Measurements from ENCODE around the gene LAMA1. TPM values are rescaled to one million over a fixed set of nuclear protein-coding genes. Genes with fewer than 3 reads are reported as not detected.
"Not testable (repeated sequence)": the region's sequence is repeated elsewhere in the genome, so short reads cannot be mapped to it uniquely, and the experiment has no call there.

LAMA1 gene
- not detected for total RNA-seq

- DNase-seq = peak; percentile 12
- H3K4me1 Mint-ChIP-seq = peaks cover 8% of the 10 kb centered on the region
- H3K36me3 Mint-ChIP-seq (ENCODE audit: low read depth) = no peaks in the 10 kb centered on the region
- H3K4me3 Mint-ChIP-seq = peak within 1 kb of the TSS; percentile 44
- ATAC-seq = no peak
- ChIA-PET CTCF (no interaction called here), POLR2A (no interaction called here)
- intact Hi-C loops (cut with DNase I, micrococcal nuclease) = loop anchor here in 1 of 2 experiments (5.0 kb wide), 1 partner anchor 1945 kb away; no protein-coding TSS in a partner anchor
- H3K27me3 Mint-ChIP-seq = peaks cover 31% of the 10 kb centered on the region
- no peak within 1 kb of the TSS for H3K27ac Mint-ChIP-seq
- H3K9me3 Mint-ChIP-seq (ENCODE audit: low read depth) = no peaks in the 10 kb centered on the region
Observed at GRCh38 chr18:7117390-7118355, at the start of gene LAMA1. TSS of gene LAMA1 (minus strand) at chr18:7117797. CDS start at chr18:7117720, 77 bp downstream.

- Mint-ChIP-seq H3K27me3 (no peaks in the 10 kb centered on the region), H3K27ac (no peak overlapping the region), H3K9me3 (ENCODE audit: low read depth) (no peaks in the 10 kb centered on the region), H3K36me3 (ENCODE audit: low read depth) (no peaks in the 10 kb centered on the region), H3K4me3 (no peak overlapping the region), H3K4me1 (no peaks in the 10 kb centered on the region)
- ChIA-PET POLR2A (no interaction called here), CTCF (no interaction called here)
- ATAC-seq (no peak), DNase-seq (no peak)
- intact Hi-C loops (cut with DNase I, micrococcal nuclease) = no loop called here
Observed at GRCh38 chr18:7165846-7166393, 48.3 kb upstream of the LAMA1 start.

GRCh38 chr18:7164323-7165004 is 46.9 kb upstream of the LAMA1 start:
- ATAC-seq (no peak), DNase-seq (peak; percentile 30)
- Mint-ChIP-seq H3K36me3 (ENCODE audit: low read depth) (no peaks in the 10 kb centered on the region), H3K4me1 (no peaks in the 10 kb centered on the region), H3K9me3 (ENCODE audit: low read depth) (no peaks in the 10 kb centered on the region), H3K27ac (no peak overlapping the region), H3K27me3 (no peaks in the 10 kb centered on the region), H3K4me3 (no peak overlapping the region)
- ChIA-PET CTCF (no interaction called here), POLR2A (no interaction called here)
- intact Hi-C loops (cut with DNase I, micrococcal nuclease) = no loop called here

GRCh38 chr18:7158216-7158615 is 40.6 kb upstream of the LAMA1 start:
- ChIA-PET CTCF (interaction anchor here (1.3 kb wide), 1 partner anchor 19 kb away, joined by 3 read pairs; no protein-coding TSS in a partner anchor), POLR2A (no interaction called here)
- no peak overlapping the region for H3K4me3 Mint-ChIP-seq
- peaks cover 4% of the 10 kb centered on the region for H3K4me1 Mint-ChIP-seq
- no peaks in the 10 kb centered on the region for H3K9me3 Mint-ChIP-seq (ENCODE audit: low read depth)
- DNase-seq = no peak
- H3K36me3 Mint-ChIP-seq (ENCODE audit: low read depth) = no peaks in the 10 kb centered on the region
- no peak for ATAC-seq
- H3K27me3 Mint-ChIP-seq = no peaks in the 10 kb centered on the region
- intact Hi-C loops (cut with DNase I, micrococcal nuclease) = no loop called here
- no peak overlapping the region for H3K27ac Mint-ChIP-seq

GRCh38 chr18:7157760-7158159 is 40.2 kb upstream of the LAMA1 start:
- H3K27me3 Mint-ChIP-seq = no peaks in the 10 kb centered on the region
- H3K4me1 Mint-ChIP-seq = peaks cover 4% of the 10 kb centered on the region
- intact Hi-C loops (cut with DNase I, micrococcal nuclease) = no loop called here
- no peaks in the 10 kb centered on the region for H3K36me3 Mint-ChIP-seq (ENCODE audit: low read depth)
- H3K27ac Mint-ChIP-seq = no peak overlapping the region
- ChIA-PET CTCF (no interaction called here), POLR2A (no interaction called here)
- ATAC-seq (no peak), DNase-seq (peak; percentile 13)
- H3K4me3 Mint-ChIP-seq = no peak overlapping the region
- no peaks in the 10 kb centered on the region for H3K9me3 Mint-ChIP-seq (ENCODE audit: low read depth)

- ChIA-PET CTCF (no interaction called here), POLR2A (no interaction called here)
- peaks cover 4% of the 10 kb centered on the region for H3K4me1 Mint-ChIP-seq
- H3K9me3 Mint-ChIP-seq (ENCODE audit: low read depth) = no peaks in the 10 kb centered on the region
- no peak for ATAC-seq
- H3K27me3 Mint-ChIP-seq = no peaks in the 10 kb centered on the region
- H3K27ac Mint-ChIP-seq = no peak overlapping the region
- intact Hi-C loops (cut with DNase I, micrococcal nuclease) = no loop called here
- no peak overlapping the region for H3K4me3 Mint-ChIP-seq
- no peak for DNase-seq
- no peaks in the 10 kb centered on the region for H3K36me3 Mint-ChIP-seq (ENCODE audit: low read depth)
Observed at GRCh38 chr18:7155887-7156286, 38.3 kb upstream of the LAMA1 start.

- ATAC-seq (no peak), DNase-seq (no peak)
- Mint-ChIP-seq H3K9me3 (ENCODE audit: low read depth) (no peaks in the 10 kb centered on the region), H3K4me1 (peaks cover 4% of the 10 kb centered on the region), H3K27me3 (no peaks in the 10 kb centered on the region), H3K4me3 (no peak overlapping the region), H3K36me3 (ENCODE audit: low read depth) (no peaks in the 10 kb centered on the region), H3K27ac (no peak overlapping the region)
- intact Hi-C loops (cut with DNase I, micrococcal nuclease) = no loop called here
- ChIA-PET POLR2A (no interaction called here), CTCF (no interaction called here)
Observed at GRCh38 chr18:7155092-7155491, 37.5 kb upstream of the LAMA1 start.

GRCh38 chr18:7152440-7152839 is 34.8 kb upstream of the LAMA1 start:
- Mint-ChIP-seq H3K36me3 (ENCODE audit: low read depth) (no peaks in the 10 kb centered on the region), H3K4me3 (no peak overlapping the region), H3K9me3 (ENCODE audit: low read depth) (no peaks in the 10 kb centered on the region), H3K27me3 (no peaks in the 10 kb centered on the region), H3K27ac (no peak overlapping the region), H3K4me1 (no peaks in the 10 kb centered on the region)
- ATAC-seq (no peak), DNase-seq (no peak)
- CTCF ChIA-PET = no interaction called here
- intact Hi-C loops (cut with DNase I, micrococcal nuclease) = no loop called here
- POLR2A ChIA-PET = no interaction called here

- H3K36me3 Mint-ChIP-seq (ENCODE audit: low read depth) = no peaks in the 10 kb centered on the region
- H3K27me3 Mint-ChIP-seq = no peaks in the 10 kb centered on the region
- peaks cover 3% of the 10 kb centered on the region for H3K9me3 Mint-ChIP-seq (ENCODE audit: low read depth)
- no peak overlapping the region for H3K4me3 Mint-ChIP-seq
- no peak overlapping the region for H3K27ac Mint-ChIP-seq
- no peaks in the 10 kb centered on the region for H3K4me1 Mint-ChIP-seq
- DNase-seq (no peak), ATAC-seq (no peak)
- POLR2A ChIA-PET = no interaction called here
- intact Hi-C loops (cut with DNase I, micrococcal nuclease) = no loop called here
- CTCF ChIA-PET = no interaction called here
Observed at GRCh38 chr18:7147399-7147798, 29.8 kb upstream of the LAMA1 start.

GRCh38 chr18:7146067-7146466 is 28.5 kb upstream of the LAMA1 start:
- POLR2A ChIA-PET = no interaction called here
- ATAC-seq (no peak), DNase-seq (no peak)
- H3K9me3 Mint-ChIP-seq (ENCODE audit: low read depth) = peaks cover 4% of the 10 kb centered on the region
- no peaks in the 10 kb centered on the region for H3K36me3 Mint-ChIP-seq (ENCODE audit: low read depth)
- H3K27me3 Mint-ChIP-seq = no peaks in the 10 kb centered on the region
- CTCF ChIA-PET = interaction anchor here (1.0 kb wide), 1 partner anchor 31 kb away, joined by 3 read pairs; no protein-coding TSS in a partner anchor
- H3K4me3 Mint-ChIP-seq = no peak overlapping the region
- H3K4me1 Mint-ChIP-seq = no peaks in the 10 kb centered on the region
- H3K27ac Mint-ChIP-seq = no peak overlapping the region
- intact Hi-C loops (cut with DNase I, micrococcal nuclease) = no loop called here

- H3K27me3 Mint-ChIP-seq; H3K9me3 Mint-ChIP-seq (ENCODE audit: low read depth); H3K4me1 Mint-ChIP-seq; H3K27ac Mint-ChIP-seq; intact Hi-C loops (cut with DNase I, micrococcal nuclease); DNase-seq; ATAC-seq; H3K36me3 Mint-ChIP-seq (ENCODE audit: low read depth); H3K4me3 Mint-ChIP-seq; CTCF ChIA-PET: not testable (repeated sequence)
- POLR2A ChIA-PET = interaction anchor here (0.7 kb wide), 1 partner anchor 391 kb away, joined by 3 read pairs; no protein-coding TSS in a partner anchor
Observed at GRCh38 chr18:7144921-7145320, 27.3 kb upstream of the LAMA1 start.

GRCh38 chr18:7141287-7141686 is 23.7 kb upstream of the LAMA1 start:
- ATAC-seq (no peak), DNase-seq (no peak)
- Mint-ChIP-seq H3K9me3 (ENCODE audit: low read depth) (peaks cover 4% of the 10 kb centered on the region), H3K27ac (no peak overlapping the region), H3K4me3 (no peak overlapping the region), H3K27me3 (no peaks in the 10 kb centered on the region), H3K36me3 (ENCODE audit: low read depth) (no peaks in the 10 kb centered on the region), H3K4me1 (no peaks in the 10 kb centered on the region)
- ChIA-PET CTCF (no interaction called here), POLR2A (no interaction called here)
- intact Hi-C loops (cut with DNase I, micrococcal nuclease) = no loop called here

Data from activated CD4-positive, alpha-beta T cell treated with anti-CD3 and anti-CD28 coated beads for 36 hours (primary cell).